ENCODE data around the gene HSD17B2.

- no peak for TF ChIP-seq POLR2AphosphoS5 (IDR thresholded peaks at IDR 0.05; ENCODE audit: low read depth, low read length)
- no peak for TF ChIP-seq REST (IDR thresholded peaks at IDR 0.05; ENCODE audit: insufficient read depth in 1 of 2, low read depth in 2 of 2, low read length in 2 of 2)
These were observed 32.2 kb upstream of the HSD17B2 start for GRCh38 chr16:82002831-82003230.
